Esophagus muscularis mucosa (tissue), 3 donors: ENCODE results near the gene PRELID2.

ENCODE experiments used
- POLR2AphosphoS5 ChIP-seq, 2 donors: sonication (generic); formaldehyde crosslinking; IDR thresholded peaks; one replicate each; pipeline ENCODE4 v1.6.1; 2017; ENCODE audit warnings: antibody characterized with exemption in 2 of 2
- TF ChIP-seq, protein P1 (sequence below), 3 experiments: fragments of 200-600 bp in 2 of 3; fragments of 450-650 bp in 1 of 3; sonication (generic) in 2 of 3; IDR thresholded peaks; one replicate each; pipeline ENCODE4 v1.5.1; 2017 to 2019; ENCODE audit warnings: antibody characterized with exemption in 3 of 3, mild to moderate bottlenecking in 2 of 3, moderate library complexity in 1 of 3

DNA sequence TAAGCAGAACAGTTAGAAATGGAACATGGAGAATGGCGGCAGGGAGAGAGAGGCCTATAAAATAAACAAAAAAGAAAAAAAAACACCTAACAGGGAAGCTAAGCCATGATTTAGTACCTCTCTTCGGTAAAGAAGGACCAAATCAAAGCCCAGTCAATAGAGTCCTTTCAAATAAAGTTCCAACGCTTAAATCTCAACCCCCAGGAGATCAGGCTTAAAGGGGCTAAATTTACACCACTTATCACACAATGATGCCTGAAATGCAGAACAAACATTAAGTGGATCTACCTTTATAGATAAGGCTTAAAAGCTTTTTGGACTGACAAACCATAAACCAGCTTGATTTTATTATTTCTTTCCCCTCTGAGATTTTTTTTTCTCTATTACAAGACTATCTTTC lies 66.3 kb downstream of the PRELID2 start:
- TF ChIP-seq, protein P1, sequence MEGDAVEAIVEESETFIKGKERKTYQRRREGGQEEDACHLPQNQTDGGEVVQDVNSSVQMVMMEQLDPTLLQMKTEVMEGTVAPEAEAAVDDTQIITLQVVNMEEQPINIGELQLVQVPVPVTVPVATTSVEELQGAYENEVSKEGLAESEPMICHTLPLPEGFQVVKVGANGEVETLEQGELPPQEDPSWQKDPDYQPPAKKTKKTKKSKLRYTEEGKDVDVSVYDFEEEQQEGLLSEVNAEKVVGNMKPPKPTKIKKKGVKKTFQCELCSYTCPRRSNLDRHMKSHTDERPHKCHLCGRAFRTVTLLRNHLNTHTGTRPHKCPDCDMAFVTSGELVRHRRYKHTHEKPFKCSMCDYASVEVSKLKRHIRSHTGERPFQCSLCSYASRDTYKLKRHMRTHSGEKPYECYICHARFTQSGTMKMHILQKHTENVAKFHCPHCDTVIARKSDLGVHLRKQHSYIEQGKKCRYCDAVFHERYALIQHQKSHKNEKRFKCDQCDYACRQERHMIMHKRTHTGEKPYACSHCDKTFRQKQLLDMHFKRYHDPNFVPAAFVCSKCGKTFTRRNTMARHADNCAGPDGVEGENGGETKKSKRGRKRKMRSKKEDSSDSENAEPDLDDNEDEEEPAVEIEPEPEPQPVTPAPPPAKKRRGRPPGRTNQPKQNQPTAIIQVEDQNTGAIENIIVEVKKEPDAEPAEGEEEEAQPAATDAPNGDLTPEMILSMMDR (IDR thresholded peaks at IDR 0.05): no peak
- no peak for TF ChIP-seq POLR2AphosphoS5 (IDR thresholded peaks at IDR 0.05)
